T-cell (primary cell): ENCODE measurements around the gene RFC5. TPM values are rescaled to one million over a fixed set of nuclear protein-coding genes. Genes with fewer than 3 reads are reported as not detected.

ENCODE experiments used
- ATAC-seq, 4 experiments: fragments of 200-7000 bp in 3 of 4; fragments of 150-1000 bp in 1 of 4; cut with Tn5 transposase; replicated peaks in 1 of 4; 1 replicate in 3 of 4; 2 replicates in 1 of 4; pipeline ENCODE4 v1.10.0; 2021; ENCODE audit warnings: moderate library complexity in 3 of 4, mild to moderate bottlenecking in 2 of 4, moderate number of reproducible peaks in 1 of 4
- CTCF ChIA-PET, 2 donors: fragments of 300-600 bp; sonication (Branson Sonifier 250); formaldehyde crosslinking; loops; one replicate each; lab custom pipeline; 2022; ENCODE audit warnings: antibody characterized with exemption in 2 of 2; lab: Charles Lee
- POLR2A ChIA-PET, 2 donors: fragments of 300-600 bp; sonication (Branson Sonifier 250); formaldehyde crosslinking; loops; one replicate each; lab custom pipeline; 2022; ENCODE audit warnings: antibody characterized with exemption in 2 of 2; lab: Charles Lee
- DNase-seq, 35 experiments: peaks; one replicate each; pipeline versions ENCODE4 v3.0.0 to v3.0.0-alpha.2; 2013 to 2023
- H3K27ac ChIP-seq: one replicate; pipeline ENCODE4 v1.5.1; 2013; ENCODE audit warnings: low read length
- H3K27me3 ChIP-seq, 2 experiments: replicated peaks in 1 of 2; 1 replicate in 1 of 2; 2 replicates in 1 of 2; pipeline versions ENCODE4 v1.6.1 to v1.7.0; 2013; ENCODE audit warnings: low read length in 1 of 2, mixed read lengths in 1 of 2; ENCODE audit not compliant: control insufficient read depth in 2 of 2, insufficient read depth in 2 of 2; ENCODE audit errors: extremely low read depth in 1 of 2
- H3K36me3 ChIP-seq, 2 donors: 1 replicate in 1 of 2; 2 replicates in 1 of 2; pipeline versions ENCODE4 v1.6.1 to v1.7.0; 2013; ENCODE audit warnings: low read length in 1 of 2; ENCODE audit not compliant: control insufficient read depth in 2 of 2, insufficient read depth in 1 of 2; ENCODE audit errors: extremely low read depth in 1 of 2
- H3K4me1 ChIP-seq, 2 experiments: 1 replicate in 1 of 2; 2 replicates in 1 of 2; pipeline versions ENCODE4 v1.6.1 to v1.7.0; 2013; ENCODE audit warnings: low read length in 2 of 2, mixed read lengths in 1 of 2; ENCODE audit not compliant: insufficient read depth in 2 of 2, control insufficient read depth in 1 of 2; ENCODE audit errors: extremely low read depth in 1 of 2
- H3K4me3 ChIP-seq, 2 donors: 1 replicate in 1 of 2; 2 replicates in 1 of 2; pipeline versions ENCODE4 v1.5.1 to v1.7.0; 2013; ENCODE audit warnings: mild to moderate bottlenecking in 2 of 2, low read length in 1 of 2, moderate library complexity in 1 of 2; ENCODE audit not compliant: control insufficient read depth in 1 of 2; ENCODE audit errors: extremely low read depth in 1 of 2
- H3K9me3 ChIP-seq: 2 replicates; pipeline ENCODE4 v1.7.0; 2013
- H3K27ac Mint-ChIP-seq, 2 donors: one replicate each; pipeline ENCODE4 v1.8.0; 2020 to 2021; ENCODE audit warnings: mild to moderate bottlenecking in 2 of 2, mixed read lengths in 2 of 2
- H3K27me3 Mint-ChIP-seq, 2 donors: one replicate each; pipeline ENCODE4 v1.8.0; 2021 to 2022; ENCODE audit warnings: mixed read lengths in 2 of 2
- H3K36me3 Mint-ChIP-seq: one replicate; pipeline ENCODE4 v1.8.0; 2021; ENCODE audit warnings: mixed read lengths
- H3K4me1 Mint-ChIP-seq, 3 donors: one replicate each; pipeline ENCODE4 v1.8.0; 2020 to 2022; ENCODE audit warnings: mixed read lengths in 3 of 3, mild to moderate bottlenecking in 1 of 3
- H3K4me3 Mint-ChIP-seq, 3 donors: one replicate each; pipeline ENCODE4 v1.8.0; 2020 to 2022; ENCODE audit warnings: mild to moderate bottlenecking in 3 of 3, mixed read lengths in 3 of 3, moderate library complexity in 3 of 3
- H3K9me3 Mint-ChIP-seq, 3 donors: one replicate each; pipeline ENCODE4 v1.8.0; 2020 to 2022; ENCODE audit warnings: mixed read lengths in 3 of 3
- WGBS: methylation state at CpG from one replicate; pipeline ENCODE4 v1.1.5; 2013; ENCODE audit warnings: missing lambda C conversion rate; ENCODE audit not compliant: insufficient coverage; 5-methylcytosine and 5-hydroxymethylcytosine counted together
- total RNA-seq, 35 experiments: library from RNA in 6 of 35; stranded (reverse) in 6 of 35; fragments of 120-200 nt in 1 of 35; gene quantifications; one replicate each; pipeline versions ENCODE4 v1.2.1 to v1.2.4 and lab custom pipeline; 2013 to 2026

The RFC5 gene, protein sequence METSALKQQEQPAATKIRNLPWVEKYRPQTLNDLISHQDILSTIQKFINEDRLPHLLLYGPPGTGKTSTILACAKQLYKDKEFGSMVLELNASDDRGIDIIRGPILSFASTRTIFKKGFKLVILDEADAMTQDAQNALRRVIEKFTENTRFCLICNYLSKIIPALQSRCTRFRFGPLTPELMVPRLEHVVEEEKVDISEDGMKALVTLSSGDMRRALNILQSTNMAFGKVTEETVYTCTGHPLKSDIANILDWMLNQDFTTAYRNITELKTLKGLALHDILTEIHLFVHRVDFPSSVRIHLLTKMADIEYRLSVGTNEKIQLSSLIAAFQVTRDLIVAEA
- total RNA-seq (10 to 100 TPM; 12.4 to 16.3 (median 13.5) TPM), total RNA-seq (lab: John Stamatoyannopoulos, UW) (6.5 to 92.8 (median 17.3) reads per million in 29 experiments)
- 15.3 TPM for total RNA-seq (2013)

GRCh38 chr12:118016424-118017264, at the start of gene RFC5:
TSS of gene RFC5 (plus strand) at chr12:118016703. CDS start at chr12:118016828, 125 bp downstream.
- CTCF ChIA-PET: interaction anchor here (0.7 to 1.0 kb wide), 4 partner anchors 36 to 360 kb away, joined by 3 to 6 read pairs (median 4); partner anchors contain the start of gene PEBP1 (in 1 of the 2)
- H3K9me3 Mint-ChIP-seq: no peaks in the 10 kb centered on the region
- DNase-seq (peak; percentile 93 to 99 (median 96)), ATAC-seq (peak; percentile 98 to 99 (median 99))
- no peak within 1 kb of the TSS for H3K27ac ChIP-seq
- H3K27me3 Mint-ChIP-seq: no peaks in the 10 kb centered on the region
- H3K27me3 ChIP-seq: no peaks in the 10 kb centered on the region
- H3K36me3 Mint-ChIP-seq: peaks cover 20% of the 10 kb centered on the region
- POLR2A ChIA-PET: interaction anchor here in 1 of 2 donors (0.6 to 0.7 kb wide), 2 partner anchors 47 to 119 kb away, joined by 5 to 7 read pairs; partner anchors contain the start of gene PEBP1
- no peaks in the 10 kb centered on the region for H3K9me3 ChIP-seq
- peaks cover 3 to 14% of the 10 kb centered on the region in 2 experiments for H3K4me1 ChIP-seq
- H3K36me3 ChIP-seq: peaks cover 4 to 24% of the 10 kb centered on the region in 2 donors
- H3K4me3 Mint-ChIP-seq: peak within 1 kb of the TSS; percentile 83 to 92 (median 87)
- under 1% methylated on average over 50 of the region's 61 CpGs for WGBS
- H3K4me1 Mint-ChIP-seq: peaks cover 20 to 22% (median 20%) of the 10 kb centered on the region in 3 donors
- H3K4me3 ChIP-seq: peak within 1 kb of the TSS; percentile 35 to 72
- H3K27ac Mint-ChIP-seq: peak within 1 kb of the TSS; percentile 72 to 73

- no peak for ATAC-seq
- CTCF ChIA-PET: no interaction called here
- peaks cover 2 to 9% of the 10 kb centered on the region in 2 experiments for H3K4me1 ChIP-seq
- no peak overlapping the region for H3K4me3 ChIP-seq
- Mint-ChIP-seq H3K27ac (peak overlapping the region in 1 of 2 donors; percentile 8), H3K27me3 (peaks cover 43 to 67% of the 10 kb centered on the region in 2 donors), H3K36me3 (no peaks in the 10 kb centered on the region), H3K4me1 (peaks cover 6 to 12% (median 10%) of the 10 kb centered on the region in 3 donors), H3K4me3 (peak overlapping the region in 1 of 3 donors; percentile 51), H3K9me3 (peaks cover 0 to 14% (median 3%) of the 10 kb centered on the region in 3 donors)
- 17% methylated on average over 1 of the region's 4 CpGs for WGBS
- H3K36me3 ChIP-seq: no peaks in the 10 kb centered on the region
- POLR2A ChIA-PET: no interaction called here
- no peak overlapping the region for H3K27ac ChIP-seq
- DNase-seq: no peak
- H3K9me3 ChIP-seq: no peaks in the 10 kb centered on the region
- H3K27me3 ChIP-seq: peaks cover 3 to 47% of the 10 kb centered on the region in 2 experiments
Observed at GRCh38 chr12:117967043-117967442, 49.5 kb upstream of the RFC5 start.

GRCh38 chr12:117967512-117967911, 49.0 kb upstream of the RFC5 start:
- no peaks in the 10 kb centered on the region for H3K9me3 ChIP-seq
- peaks cover 44 to 70% of the 10 kb centered on the region in 2 donors for H3K27me3 Mint-ChIP-seq
- H3K27ac Mint-ChIP-seq: peak overlapping the region in 1 of 2 donors; percentile 8
- no peak overlapping the region for H3K27ac ChIP-seq
- H3K4me1 Mint-ChIP-seq: peaks cover 6 to 12% (median 10%) of the 10 kb centered on the region in 3 donors
- peaks cover 3 to 47% of the 10 kb centered on the region in 2 experiments for H3K27me3 ChIP-seq
- ATAC-seq (no peak), DNase-seq (no peak)
- peaks cover 0 to 15% (median 3%) of the 10 kb centered on the region in 3 donors for H3K9me3 Mint-ChIP-seq
- no peak overlapping the region for H3K4me3 ChIP-seq
- POLR2A ChIA-PET: no interaction called here
- peaks cover 2 to 9% of the 10 kb centered on the region in 2 experiments for H3K4me1 ChIP-seq
- CTCF ChIA-PET: no interaction called here
- 16% methylated on average over 4 of the region's 12 CpGs for WGBS
- H3K36me3 Mint-ChIP-seq: no peaks in the 10 kb centered on the region
- H3K4me3 Mint-ChIP-seq: peak overlapping the region in 1 of 3 donors; percentile 51
- no peaks in the 10 kb centered on the region for H3K36me3 ChIP-seq

DNA sequence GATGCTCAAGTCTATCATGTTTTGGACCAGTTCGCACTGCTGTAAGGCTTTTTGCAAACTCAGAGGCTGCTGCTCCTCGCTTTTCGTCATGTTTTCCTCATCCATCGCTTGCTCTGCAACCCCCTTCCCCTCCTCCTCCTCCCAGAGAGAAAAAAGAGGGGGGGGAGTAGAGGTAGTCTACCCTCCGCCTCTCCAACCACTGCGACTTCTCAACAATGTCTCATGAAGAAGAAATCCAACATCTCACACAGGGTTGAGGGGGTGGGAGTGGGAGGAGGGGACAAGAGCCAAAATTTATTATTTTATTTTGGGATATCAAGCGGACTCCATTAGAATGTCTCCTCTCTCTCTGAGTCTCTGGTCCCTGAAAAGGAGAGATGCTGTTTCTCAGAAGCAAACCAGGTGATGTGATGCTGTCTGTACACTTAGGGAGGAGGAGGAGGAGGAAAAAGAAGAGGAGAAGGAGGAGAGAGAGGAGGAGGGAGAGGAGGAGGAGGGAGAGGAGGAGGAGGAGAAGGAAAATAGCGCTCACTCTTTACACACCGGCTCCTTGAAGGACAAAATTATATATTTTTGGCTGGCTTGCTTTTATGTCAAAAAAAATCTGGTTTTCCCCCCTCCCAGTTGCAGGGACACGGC, 48.2 kb upstream of the RFC5 start:
- Histone ChIP-seq H3K27me3 (peaks cover 3 to 41% of the 10 kb centered on the region in 2 experiments), H3K27ac (no peak overlapping the region), H3K4me3 (peak overlapping the region; percentile 22 to 62), H3K36me3 (no peaks in the 10 kb centered on the region), H3K4me1 (peaks cover 2 to 9% of the 10 kb centered on the region in 2 experiments), H3K9me3 (no peaks in the 10 kb centered on the region)
- 40% methylated on average over 1 of the region's 10 CpGs for WGBS
- peaks cover 44 to 70% of the 10 kb centered on the region in 2 donors for H3K27me3 Mint-ChIP-seq
- peaks cover 0 to 15% (median 3%) of the 10 kb centered on the region in 3 donors for H3K9me3 Mint-ChIP-seq
- DNase-seq (no peak), ATAC-seq (no peak)
- no peaks in the 10 kb centered on the region for H3K36me3 Mint-ChIP-seq
- POLR2A ChIA-PET: no interaction called here
- peaks cover 6 to 12% (median 10%) of the 10 kb centered on the region in 3 donors for H3K4me1 Mint-ChIP-seq
- peak overlapping the region; percentile 62 to 84 (median 68) for H3K4me3 Mint-ChIP-seq
- H3K27ac Mint-ChIP-seq: no peak overlapping the region
- CTCF ChIA-PET: no interaction called here

DNA sequence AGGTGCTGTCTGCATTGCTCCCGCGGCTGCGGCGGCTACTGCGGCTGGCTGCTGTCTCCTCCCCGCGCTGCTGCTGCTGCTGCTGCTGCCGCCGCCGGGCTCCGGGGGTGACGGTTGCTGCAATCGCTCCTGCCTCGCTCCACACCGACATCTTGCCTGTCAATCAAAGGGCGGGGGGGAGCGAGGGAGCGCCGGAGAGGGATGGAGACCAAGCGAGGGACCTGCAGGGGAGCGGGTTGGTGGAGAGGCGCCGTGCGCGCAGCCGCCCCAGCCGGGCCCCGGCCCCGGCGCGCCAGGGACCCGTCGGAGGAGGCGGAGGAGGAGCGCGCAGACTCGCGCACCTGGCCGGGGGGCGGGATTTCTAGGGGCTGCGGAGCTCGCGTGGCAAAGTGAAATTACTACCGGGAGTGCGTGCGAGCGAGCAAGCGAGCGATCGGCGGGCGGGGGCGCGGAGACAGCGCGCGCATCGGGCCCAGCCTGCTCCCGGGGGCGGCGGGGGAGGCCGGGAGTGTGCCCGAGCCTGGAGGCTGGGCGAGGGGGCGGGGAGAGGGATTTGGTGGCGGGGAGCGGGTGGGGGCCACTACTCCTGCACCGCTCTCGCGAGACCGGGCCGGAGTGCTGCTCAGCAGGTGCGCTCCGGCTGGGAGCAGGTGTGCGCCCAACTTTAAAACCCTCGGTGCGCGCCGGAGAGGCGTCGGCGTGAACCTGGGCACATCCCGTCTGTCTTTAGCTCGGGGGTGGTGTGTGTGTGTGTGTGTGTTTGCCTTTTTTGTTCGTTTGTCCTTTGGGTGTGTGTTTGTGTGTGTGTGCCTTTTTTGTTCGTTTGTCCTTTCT, 47.5 kb upstream of the RFC5 start, which contains the start of gene KSR2:
Gene KSR2, minus strand, starts transcription at position 165 of the 834 bp plus-strand sequence. CDS start 735 bp downstream, outside the sequence.
- Mint-ChIP-seq H3K27me3 (peaks cover 44 to 77% of the 10 kb centered on the region in 2 donors), H3K36me3 (no peaks in the 10 kb centered on the region), H3K27ac (peak within 1 kb of the TSS in 1 of 2 donors; percentile 4), H3K9me3 (peaks cover 0 to 15% (median 3%) of the 10 kb centered on the region in 3 donors), H3K4me1 (peaks cover 6 to 12% (median 10%) of the 10 kb centered on the region in 3 donors), H3K4me3 (peak within 1 kb of the TSS; percentile 68 to 84 (median 73))
- H3K9me3 ChIP-seq: no peaks in the 10 kb centered on the region
- peak within 1 kb of the TSS; percentile 22 to 62 for H3K4me3 ChIP-seq
- H3K27ac ChIP-seq: no peak within 1 kb of the TSS
- ATAC-seq: peak; percentile 71 to 88 (median 81)
- DNase-seq: peak in 33 of 35 experiments; percentile 2 to 58 (median 22)
- peaks cover 2 to 9% of the 10 kb centered on the region in 2 experiments for H3K4me1 ChIP-seq
- ChIA-PET CTCF (no interaction called here), POLR2A (no interaction called here)
- no peaks in the 10 kb centered on the region for H3K36me3 ChIP-seq
- peaks cover 3 to 43% of the 10 kb centered on the region in 2 experiments for H3K27me3 ChIP-seq
- WGBS: 1% methylated on average over 67 of the region's 86 CpGs
